Fibroblast of peridontal ligament (primary cell): ENCODE data around the gene ZSWIM5.
"Not testable (repeated sequence)": the region's sequence is repeated elsewhere in the genome, so short reads cannot be mapped to it uniquely, and the experiment has no call there.

Experiments
- DNase-seq: peaks from one replicate; pipeline ENCODE4 v3.0.0-alpha.2; 2010; ENCODE audit errors: extremely low read depth

Gene ZSWIM5

DNA sequence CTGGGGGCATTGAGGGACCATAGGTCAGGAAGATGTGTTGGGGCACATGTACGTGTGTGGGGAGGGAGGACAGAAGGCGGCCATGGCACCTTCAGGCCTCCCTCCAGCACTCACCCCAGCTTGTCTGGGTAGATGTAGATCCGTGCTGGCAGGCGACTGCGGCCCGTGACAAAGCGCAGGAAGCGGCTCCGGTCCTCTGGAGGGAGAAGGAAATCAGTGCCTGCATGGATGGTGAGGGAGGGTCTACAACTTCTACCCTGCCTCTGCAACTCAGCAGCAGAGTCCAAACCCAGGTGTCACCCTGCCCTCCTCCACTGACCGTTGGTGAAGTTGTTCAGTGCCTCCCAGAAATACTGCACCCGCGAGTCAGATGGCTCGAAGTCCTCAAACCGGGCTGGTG lies 202.7 kb downstream of the ZSWIM5 start:
- DNase-seq: no peak

- no peak for DNase-seq
Observed at GRCh38 chr1:45002650-45003645, 203.5 kb downstream of the ZSWIM5 start.

- not testable (repeated sequence) for DNase-seq
Observed at GRCh38 chr1:45001576-45001975, 204.8 kb downstream of the ZSWIM5 start.

- no peak for DNase-seq
Observed at GRCh38 chr1:45001011-45001481, 205.4 kb downstream of the ZSWIM5 start.

- no peak for DNase-seq
Observed at GRCh38 chr1:44999232-44999631, 207.2 kb downstream of the ZSWIM5 start.

DNA sequence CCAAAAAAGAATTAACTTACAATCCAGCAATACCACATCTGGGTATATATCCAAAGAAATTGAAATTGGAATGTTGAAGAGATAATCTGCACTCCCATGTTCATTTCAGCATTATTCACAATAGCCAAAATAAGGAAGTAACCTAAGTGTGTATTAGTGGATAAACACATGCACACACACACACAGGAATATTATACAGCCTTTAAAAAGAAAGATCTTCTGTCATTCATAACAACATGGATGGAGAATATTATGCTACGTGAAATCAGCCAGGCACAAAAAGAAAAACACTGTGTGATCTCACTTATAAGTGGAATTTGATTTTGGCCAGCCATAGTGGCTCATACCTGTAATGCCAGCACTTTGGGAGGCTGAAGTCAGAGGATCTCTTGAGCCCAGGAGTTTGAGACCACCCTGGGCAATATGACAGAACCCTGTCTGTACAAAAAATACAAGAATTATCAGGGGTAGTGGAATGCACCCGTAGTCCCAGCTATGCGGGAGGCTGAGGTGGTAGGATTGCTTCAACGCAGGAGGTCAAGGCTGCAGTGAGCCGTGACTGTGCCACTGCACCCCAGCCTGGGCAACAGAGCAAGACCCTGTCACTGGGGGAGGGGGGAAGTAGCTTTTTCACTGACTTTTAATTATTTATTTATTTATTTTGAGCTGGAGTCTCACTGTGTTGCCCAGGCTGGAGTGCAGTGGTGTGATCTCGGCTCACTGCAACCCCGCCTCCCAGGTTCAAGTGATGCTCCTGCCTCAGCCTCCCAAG lies 210.8 kb downstream of the ZSWIM5 start:
- no peak for DNase-seq

GRCh38 chr1:44994309-44994898 lies 212.0 kb downstream of the ZSWIM5 start:
- DNase-seq: no peak

DNA sequence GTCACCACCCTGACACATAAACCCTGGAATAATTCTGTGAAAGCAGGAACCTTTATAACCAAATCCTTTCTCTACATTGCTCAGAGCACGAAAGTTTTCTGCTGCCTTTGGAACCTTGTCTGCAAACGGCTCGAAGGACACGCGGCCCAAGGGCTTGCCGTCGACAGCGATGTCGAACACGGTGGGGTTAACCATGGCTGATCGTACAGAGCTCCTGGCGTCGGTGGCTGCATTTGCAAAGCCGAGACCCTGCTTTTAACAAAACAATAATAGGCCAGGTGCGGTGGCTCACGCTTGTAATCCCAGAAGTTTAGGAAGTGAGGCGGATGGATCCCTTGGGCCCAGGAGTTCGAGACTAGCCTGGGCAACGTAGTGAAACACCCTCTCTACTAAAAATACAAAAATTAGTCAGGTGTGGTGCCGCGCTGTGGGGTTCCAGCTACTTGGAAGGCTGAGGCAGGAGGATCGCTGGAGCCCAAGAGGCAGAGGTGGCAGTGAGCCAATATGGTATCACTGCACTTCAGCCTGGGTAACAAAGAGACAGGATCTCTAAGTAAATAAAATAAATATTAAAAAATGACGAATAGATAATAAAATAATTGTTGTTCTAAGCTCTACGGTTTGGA lies 217.8 kb downstream of the ZSWIM5 start:
- DNase-seq: no peak

DNA sequence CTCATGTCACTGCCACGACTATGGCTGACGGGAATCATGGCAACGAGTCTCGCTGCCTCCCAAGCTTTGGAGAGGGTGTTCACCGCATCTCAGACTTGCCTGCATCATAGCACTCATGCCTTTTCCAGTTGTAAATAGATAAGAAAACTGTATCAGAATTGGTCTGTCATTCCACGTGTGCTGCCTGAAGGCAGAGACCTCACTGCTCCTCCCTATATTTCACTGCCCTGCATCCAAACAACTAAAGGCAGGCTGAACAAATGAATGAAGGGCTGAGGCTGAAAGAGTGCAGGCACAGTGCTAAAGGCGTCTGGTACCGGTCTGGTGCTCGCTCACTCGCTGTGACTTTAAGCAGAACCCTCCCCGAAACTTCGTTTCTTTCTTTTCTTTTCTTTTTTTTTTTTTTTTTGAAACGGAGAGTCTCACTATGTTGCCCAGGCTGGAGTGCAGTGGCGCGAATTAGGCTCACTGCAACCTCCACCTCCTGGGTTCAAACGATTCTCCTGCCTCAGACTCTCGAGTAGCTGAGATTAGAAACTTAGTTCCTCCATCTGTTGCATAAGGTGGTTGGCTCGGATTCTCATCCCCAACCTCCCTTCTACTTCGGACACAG lies 220.6 kb downstream of the ZSWIM5 start:
- no peak for DNase-seq

- not testable (repeated sequence) for DNase-seq
Observed at GRCh38 chr1:44977372-44977771, 229.0 kb downstream of the ZSWIM5 start.

GRCh38 chr1:44976252-44976651 lies 230.2 kb downstream of the ZSWIM5 start:
- DNase-seq: no peak

GRCh38 chr1:44973645-44974044 lies 232.8 kb downstream of the ZSWIM5 start:
- DNase-seq: no peak

- no peak for DNase-seq
Observed at GRCh38 chr1:44970317-44970716, 236.1 kb downstream of the ZSWIM5 start.
